Neuron (in vitro differentiated cells): ENCODE data around the gene NMNAT2.

Experiments
- H2AFZ ChIP-seq: one replicate; pipeline ENCODE4 v1.6.1; 2013; ENCODE audit warnings: low read depth, mild to moderate bottlenecking, inconsistent platforms, low read length, moderate library complexity
- H3K27me3 ChIP-seq: one replicate; pipeline ENCODE4 v1.6.1; 2013; ENCODE audit warnings: low read length; ENCODE audit not compliant: insufficient read depth
- H3K36me3 ChIP-seq: one replicate; pipeline ENCODE4 v1.6.1; 2013; ENCODE audit warnings: low read length; ENCODE audit not compliant: insufficient read depth
- H3K4me1 ChIP-seq: one replicate; pipeline ENCODE4 v1.6.1; 2013; ENCODE audit warnings: low read length; ENCODE audit not compliant: insufficient read depth
- H3K4me3 ChIP-seq: 2 replicates; pipeline ENCODE4 v1.5.1; 2013; ENCODE audit warnings: mild to moderate bottlenecking, low read length, moderate library complexity
- H3K9me3 ChIP-seq: one replicate; pipeline ENCODE4 v1.6.1; 2013; ENCODE audit warnings: low read length

The NMNAT2 gene

DNA sequence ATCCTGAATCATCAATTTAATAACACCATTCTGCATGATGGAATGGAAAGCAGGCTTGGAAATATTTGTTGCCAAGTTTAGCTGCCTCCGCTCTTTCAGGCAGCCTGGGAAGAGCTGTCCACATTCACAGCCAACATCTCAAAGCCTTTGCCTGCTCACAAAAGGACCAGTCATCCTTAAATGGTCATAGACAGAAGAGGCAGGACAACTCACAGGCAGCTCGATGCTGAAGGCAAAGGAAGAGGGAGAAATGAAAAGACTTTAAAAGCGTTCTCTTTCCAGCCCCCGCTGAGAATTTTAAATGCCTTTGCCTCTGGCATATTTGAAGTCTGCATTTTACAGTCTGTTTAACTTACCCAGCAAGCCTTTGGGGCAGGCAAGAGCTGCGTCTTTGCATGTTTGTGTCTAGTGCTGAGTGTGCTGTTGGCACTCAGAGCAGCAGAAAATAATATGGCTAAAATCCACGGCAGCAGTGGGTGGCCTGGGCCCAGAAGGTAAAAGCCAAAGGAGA is 68.9 kb downstream of the NMNAT2 start:
- H3K36me3 ChIP-seq: no peaks in the 10 kb centered on the region
- H3K4me3 ChIP-seq: peak overlapping the region; percentile 12
- H3K9me3 ChIP-seq: no peaks in the 10 kb centered on the region
- no peaks in the 10 kb centered on the region for H3K27me3 ChIP-seq
- H3K4me1 ChIP-seq: peaks cover 23% of the 10 kb centered on the region
- H2AFZ ChIP-seq: peak overlapping the region; percentile 11

DNA sequence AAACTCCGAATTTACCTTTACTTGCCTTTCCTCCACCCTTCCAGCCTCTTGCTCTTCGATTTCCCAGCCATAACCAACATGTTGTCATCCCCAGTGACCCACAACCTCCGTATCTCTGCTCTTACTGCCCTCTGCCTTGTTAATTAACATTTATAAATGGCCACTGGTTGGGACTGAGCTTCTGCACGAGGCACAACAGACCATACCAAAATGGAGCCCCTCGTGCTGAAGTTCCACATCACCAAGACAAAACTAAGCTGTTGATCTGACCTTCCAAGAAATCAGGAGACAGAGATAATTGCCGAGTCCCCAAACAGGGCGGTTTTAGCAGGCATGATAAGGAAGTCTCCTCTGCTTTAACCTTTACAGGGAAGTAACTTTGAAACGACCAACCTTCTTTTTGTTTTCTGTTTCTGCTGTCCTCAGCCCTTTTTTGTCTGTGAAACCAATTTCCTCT is 71.9 kb downstream of the NMNAT2 start:
- no peaks in the 10 kb centered on the region for H3K36me3 ChIP-seq
- H2AFZ ChIP-seq: no peak overlapping the region
- no peaks in the 10 kb centered on the region for H3K9me3 ChIP-seq
- H3K27me3 ChIP-seq: no peaks in the 10 kb centered on the region
- H3K4me1 ChIP-seq: peaks cover 22% of the 10 kb centered on the region
- H3K4me3 ChIP-seq: no peak overlapping the region

DNA sequence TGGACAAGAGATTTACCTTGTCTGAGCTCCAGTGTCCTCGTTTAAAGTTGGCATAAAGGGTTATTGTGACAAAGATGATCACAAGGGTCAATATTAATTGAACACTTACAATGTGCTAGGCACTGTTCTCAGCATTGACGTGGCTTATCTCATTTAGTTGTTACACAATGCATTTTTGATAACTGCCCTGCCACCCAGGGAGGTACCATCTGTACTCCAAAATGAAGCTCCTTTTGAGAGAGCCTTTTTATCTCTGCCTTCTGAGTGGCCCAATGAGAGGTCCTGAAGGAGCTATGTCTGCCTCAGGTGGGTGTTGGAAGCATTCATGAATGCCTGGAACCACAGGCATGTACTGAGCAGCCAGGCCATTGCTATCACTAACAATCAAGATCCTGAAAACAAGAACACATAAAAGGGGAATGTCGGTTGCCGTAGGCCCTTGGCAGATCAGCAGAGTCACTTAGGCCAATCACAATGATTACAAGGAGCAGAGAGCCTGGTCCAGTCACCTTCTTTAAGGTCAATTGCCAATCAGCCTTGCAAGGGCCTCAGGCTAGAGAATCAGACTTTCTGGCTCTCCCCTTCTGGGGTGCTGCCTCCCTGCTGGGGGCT is 78.5 kb downstream of the NMNAT2 start:
- peaks cover 4% of the 10 kb centered on the region for H3K4me1 ChIP-seq
- no peak overlapping the region for H3K4me3 ChIP-seq
- no peaks in the 10 kb centered on the region for H3K36me3 ChIP-seq
- H2AFZ ChIP-seq: no peak overlapping the region
- no peaks in the 10 kb centered on the region for H3K27me3 ChIP-seq
- H3K9me3 ChIP-seq: no peaks in the 10 kb centered on the region

DNA sequence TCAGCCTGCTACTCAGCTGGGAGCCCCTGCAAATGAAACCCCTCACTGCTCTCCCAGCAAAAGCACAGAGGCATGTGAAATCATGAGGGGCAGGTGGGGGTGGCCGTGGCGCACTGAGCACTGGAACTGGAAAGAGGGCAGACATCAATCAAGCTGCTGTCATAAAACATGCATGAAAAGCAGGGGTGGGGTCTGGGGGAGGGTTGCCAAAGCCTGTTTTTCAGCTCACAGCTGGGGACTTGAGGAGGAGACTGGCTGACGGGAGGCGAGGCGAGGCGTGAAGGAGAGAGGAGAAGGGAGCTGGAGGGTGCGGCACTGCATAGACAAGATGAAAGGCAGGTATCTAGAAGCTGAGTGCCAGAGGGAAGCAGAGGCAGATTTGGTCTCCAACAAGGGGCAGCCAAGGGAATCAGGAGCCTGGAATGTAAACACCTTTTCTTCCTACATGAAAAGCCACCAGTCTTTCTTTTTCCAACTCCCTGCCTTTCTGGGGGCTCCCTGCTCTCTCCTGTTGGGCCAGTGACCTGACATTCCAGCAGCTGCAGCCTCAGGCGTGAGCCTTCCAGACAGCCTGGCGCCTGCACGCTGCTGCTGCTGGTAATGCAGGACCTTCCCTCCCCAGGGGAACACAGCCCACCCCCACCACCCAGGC is 87.0 kb downstream of the NMNAT2 start:
- H3K4me1 ChIP-seq: peaks cover 19% of the 10 kb centered on the region
- peak overlapping the region; percentile 14 for H3K4me3 ChIP-seq
- H3K27me3 ChIP-seq: no peaks in the 10 kb centered on the region
- H3K36me3 ChIP-seq: no peaks in the 10 kb centered on the region
- peak overlapping the region; percentile 18 for H2AFZ ChIP-seq
- no peaks in the 10 kb centered on the region for H3K9me3 ChIP-seq

DNA sequence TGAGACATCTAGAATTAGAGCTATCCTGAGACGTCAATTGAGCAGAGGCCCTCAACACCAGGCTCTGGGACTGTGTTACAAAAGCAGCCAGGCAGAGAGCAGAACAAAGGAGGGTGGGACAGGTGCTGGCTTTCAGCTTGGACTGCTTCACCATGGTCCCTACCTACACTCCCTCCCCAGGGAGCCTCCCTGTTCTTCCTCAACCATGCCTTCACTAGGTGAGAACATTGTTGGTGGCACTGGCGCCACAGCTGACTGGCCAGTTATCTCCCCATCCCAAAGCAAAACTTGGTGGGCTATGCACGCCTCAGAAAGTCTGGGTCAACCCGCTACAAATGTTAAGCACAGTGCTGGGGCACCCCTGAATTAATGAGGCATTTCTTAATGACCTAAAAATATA is 87.8 kb downstream of the NMNAT2 start:
- Histone ChIP-seq H3K4me1 (peaks cover 19% of the 10 kb centered on the region), H2AFZ (peak overlapping the region; percentile 18), H3K9me3 (no peaks in the 10 kb centered on the region), H3K27me3 (no peaks in the 10 kb centered on the region), H3K4me3 (no peak overlapping the region), H3K36me3 (no peaks in the 10 kb centered on the region)

DNA sequence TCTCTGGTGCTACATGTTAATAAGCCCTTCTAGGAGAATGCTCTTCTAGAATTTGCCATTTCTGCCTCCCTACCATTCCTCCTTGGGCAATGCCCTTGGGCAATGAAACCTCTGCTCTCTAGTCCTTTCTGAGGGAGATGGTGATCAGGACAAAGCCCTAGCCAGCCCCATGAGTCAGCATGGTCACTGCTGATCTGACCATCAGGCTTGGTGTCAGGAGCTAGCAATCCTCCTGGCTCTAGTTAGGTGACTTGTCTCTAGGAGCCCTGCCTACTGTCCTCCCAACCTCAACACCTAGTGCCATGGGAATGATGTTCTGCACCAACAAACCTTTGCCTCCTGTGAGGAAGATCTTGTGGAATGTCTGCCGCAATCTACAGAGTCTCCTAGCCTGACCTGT is 89.8 kb downstream of the NMNAT2 start:
- Histone ChIP-seq H3K36me3 (no peaks in the 10 kb centered on the region), H3K9me3 (no peaks in the 10 kb centered on the region), H3K4me1 (peaks cover 19% of the 10 kb centered on the region), H2AFZ (no peak overlapping the region), H3K27me3 (no peaks in the 10 kb centered on the region), H3K4me3 (no peak overlapping the region)

DNA sequence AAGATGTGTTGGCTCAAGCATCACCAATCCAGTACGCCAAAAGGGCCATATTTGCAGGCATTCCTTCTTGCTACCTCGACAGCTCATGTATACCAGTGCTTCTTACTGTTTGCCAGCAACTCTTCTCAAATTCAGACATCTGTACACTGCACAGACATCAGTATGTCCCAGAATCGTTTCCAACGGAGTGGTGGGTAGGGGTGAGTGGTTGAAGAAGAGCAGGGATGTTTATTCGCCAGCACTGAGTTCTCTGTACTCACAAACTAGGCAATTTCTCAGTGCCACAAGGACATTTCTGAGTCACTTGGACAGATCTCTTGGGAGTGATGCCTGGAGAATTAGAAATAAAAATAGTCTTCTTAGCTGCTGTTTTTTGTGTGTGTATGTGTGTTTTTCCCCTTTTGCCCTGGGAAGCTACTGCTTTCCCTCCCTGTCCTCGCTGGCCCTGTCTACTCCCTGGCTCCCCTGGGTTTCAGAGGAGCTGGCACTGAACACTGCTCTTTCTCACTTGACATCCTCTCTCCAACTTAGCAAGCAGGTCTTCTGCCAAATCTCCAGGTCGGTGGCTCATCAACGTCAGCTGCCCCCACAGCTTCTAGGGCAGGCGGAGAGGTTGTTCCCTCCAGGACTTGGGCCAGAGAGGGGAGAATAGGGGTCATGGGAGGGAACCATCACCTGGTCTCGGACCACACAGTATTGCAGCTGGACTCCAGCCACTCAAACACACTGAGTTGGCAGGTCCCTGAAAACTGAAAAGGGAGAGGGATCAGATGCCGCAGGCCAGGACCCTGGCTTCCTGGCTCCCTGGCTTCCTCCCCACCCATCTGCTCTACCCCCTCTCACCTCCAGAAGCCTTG is 90.5 kb downstream of the NMNAT2 start:
- H2AFZ ChIP-seq: no peak overlapping the region
- no peak overlapping the region for H3K4me3 ChIP-seq
- no peaks in the 10 kb centered on the region for H3K9me3 ChIP-seq
- no peaks in the 10 kb centered on the region for H3K36me3 ChIP-seq
- H3K4me1 ChIP-seq: peaks cover 19% of the 10 kb centered on the region
- H3K27me3 ChIP-seq: no peaks in the 10 kb centered on the region

DNA sequence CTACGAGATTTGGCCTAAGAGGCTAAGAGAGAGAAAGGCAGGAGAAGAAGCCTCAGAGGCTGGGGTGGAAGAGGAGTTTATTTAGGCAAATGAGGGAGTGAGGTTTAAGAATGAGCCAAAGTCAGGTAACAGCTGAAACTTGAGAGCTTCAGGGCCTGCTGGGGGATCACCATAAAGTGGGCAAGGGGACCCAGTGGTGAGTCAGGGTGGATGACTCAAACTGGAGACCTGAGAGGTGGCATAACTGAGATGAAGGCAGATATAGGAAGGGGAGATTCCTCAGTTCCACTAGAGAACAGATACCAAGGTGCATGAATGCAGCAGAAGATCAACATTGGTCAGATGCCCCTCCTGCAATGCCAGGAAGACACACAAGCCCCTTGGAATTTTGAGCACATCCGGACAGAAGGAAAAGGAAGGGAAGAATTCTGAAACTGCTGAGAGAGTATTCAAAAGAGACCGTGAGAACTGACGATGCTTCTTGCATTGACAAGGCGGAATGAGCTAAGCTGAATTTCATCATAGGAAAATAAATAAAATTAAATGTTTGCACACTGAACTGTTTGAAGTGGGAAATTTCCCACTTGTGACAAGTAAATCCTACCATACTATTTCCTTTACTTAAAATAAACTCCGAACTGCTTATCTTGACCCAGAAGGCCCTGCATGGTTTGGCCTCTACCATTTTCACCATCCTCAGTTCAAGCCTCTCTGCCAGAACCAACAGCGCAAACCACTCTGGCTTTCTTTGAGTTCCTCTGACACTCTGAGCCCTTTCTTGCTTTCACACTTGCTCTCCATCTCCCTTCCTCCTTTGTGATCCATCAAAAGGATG is 94.1 kb downstream of the NMNAT2 start:
- no peak overlapping the region for H2AFZ ChIP-seq
- no peak overlapping the region for H3K4me3 ChIP-seq

DNA sequence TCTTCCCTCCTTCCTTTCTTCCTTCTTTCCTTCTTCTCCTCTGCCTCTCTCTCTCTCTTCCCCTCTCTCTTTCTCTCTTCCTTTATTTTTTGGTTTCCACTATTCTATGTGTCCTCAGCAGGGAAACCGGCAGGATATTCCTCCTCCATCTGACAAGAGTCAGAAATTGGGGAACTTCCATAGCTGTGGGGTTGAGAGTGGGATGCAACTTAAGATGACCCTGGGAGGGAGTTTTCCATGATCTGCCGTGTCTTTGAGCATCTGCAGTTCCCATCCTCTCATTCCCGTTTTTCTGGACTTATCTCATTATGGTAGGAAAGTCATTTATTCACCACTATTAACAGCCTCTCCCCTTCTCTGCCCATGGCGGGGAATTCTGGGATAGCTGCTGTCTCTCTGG is 98.6 kb downstream of the NMNAT2 start:
- no peaks in the 10 kb centered on the region for H3K36me3 ChIP-seq
- no peaks in the 10 kb centered on the region for H3K9me3 ChIP-seq
- no peak overlapping the region for H2AFZ ChIP-seq
- H3K4me1 ChIP-seq: peaks cover 8% of the 10 kb centered on the region
- H3K4me3 ChIP-seq: no peak overlapping the region
- H3K27me3 ChIP-seq: no peaks in the 10 kb centered on the region

More for the DNA sequence above, 94.1 kb downstream of the NMNAT2 start:
- Histone ChIP-seq H3K27me3 (no peaks in the 10 kb centered on the region), H3K36me3 (no peaks in the 10 kb centered on the region), H3K4me1 (no peaks in the 10 kb centered on the region), H3K9me3 (no peaks in the 10 kb centered on the region)

DNA sequence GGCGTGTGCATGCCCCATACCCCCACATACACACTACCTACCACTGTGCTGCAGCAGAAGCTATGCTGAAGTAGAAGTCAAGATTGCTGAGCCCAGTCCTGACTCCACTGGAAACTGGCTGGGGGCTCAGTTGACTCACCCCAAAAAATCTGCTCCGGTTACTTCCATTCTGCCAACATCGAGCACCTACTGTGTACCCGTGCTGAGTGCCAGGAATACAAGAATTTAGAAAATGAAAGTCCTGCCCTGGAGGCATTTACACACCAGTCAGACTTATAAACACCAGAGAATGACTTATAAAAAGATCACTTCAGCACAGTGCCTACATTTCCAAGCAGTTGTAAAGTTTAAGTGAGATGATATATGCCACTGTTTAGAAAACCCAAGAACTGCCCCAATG is 99.1 kb downstream of the NMNAT2 start:
- Histone ChIP-seq H3K27me3 (no peaks in the 10 kb centered on the region), H2AFZ (no peak overlapping the region), H3K36me3 (no peaks in the 10 kb centered on the region), H3K4me1 (peaks cover 8% of the 10 kb centered on the region), H3K4me3 (no peak overlapping the region), H3K9me3 (no peaks in the 10 kb centered on the region)

DNA sequence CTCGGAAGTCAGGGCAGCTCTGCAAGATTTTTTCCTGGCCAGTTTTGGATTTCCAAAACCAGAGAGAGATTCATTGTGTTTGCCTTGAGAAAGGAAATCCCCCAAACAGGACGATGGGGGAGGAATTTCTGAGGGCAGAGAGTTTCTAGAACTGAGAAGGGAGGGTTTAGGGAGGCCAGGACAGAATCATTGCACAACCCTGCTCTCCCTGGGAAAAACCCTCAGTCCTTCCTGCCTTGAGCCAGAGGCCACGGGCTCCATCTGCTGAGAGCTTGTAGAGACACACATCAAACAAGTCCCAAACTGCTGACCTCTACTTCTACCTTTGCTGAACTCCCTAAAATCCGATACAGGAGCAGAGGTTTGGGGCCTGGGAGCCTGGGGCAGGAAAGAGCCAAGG is 99.7 kb downstream of the NMNAT2 start:
- Histone ChIP-seq H3K4me1 (peaks cover 8% of the 10 kb centered on the region), H3K36me3 (no peaks in the 10 kb centered on the region), H3K27me3 (no peaks in the 10 kb centered on the region), H3K9me3 (no peaks in the 10 kb centered on the region), H2AFZ (no peak overlapping the region), H3K4me3 (no peak overlapping the region)

DNA sequence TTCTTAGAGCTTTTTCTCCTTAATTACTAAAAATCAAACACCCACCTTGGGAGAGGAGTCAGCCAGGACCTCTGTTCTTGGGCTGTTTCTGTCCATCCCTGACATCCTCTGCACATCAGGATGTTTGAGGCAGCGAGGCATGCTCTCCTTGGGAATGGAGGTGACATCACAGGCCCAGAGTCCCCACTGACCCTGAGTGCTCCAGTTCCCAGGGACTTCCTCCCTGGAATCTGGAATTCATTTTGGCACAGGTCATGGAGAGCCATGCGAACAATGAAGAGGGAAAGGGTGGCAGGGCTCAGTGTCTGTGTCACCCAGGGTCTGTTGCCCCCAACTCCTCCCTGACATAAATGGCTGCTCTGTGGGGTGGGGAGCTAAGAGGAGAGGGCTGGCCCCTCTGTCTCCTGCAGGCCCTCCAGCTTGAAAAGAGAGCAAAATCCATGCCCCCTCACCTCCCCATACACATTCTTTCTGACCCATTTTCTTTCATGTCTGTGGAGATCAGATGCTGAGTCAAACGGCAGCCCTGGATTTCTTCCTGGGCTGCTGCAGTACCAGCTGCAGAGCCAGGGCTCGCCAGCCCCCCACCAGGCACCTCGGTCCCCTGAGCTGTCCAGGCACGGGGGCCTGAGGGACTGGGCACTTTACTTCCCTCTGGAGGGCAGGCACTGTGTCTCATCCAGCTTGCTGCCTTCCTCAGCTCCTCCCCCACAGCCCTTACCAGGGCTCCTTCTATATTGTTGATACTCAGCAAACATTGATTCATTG is 102.0 kb downstream of the NMNAT2 start:
- Histone ChIP-seq H3K27me3 (no peaks in the 10 kb centered on the region), H3K4me3 (no peak overlapping the region), H3K36me3 (no peaks in the 10 kb centered on the region), H2AFZ (no peak overlapping the region), H3K4me1 (peaks cover 8% of the 10 kb centered on the region), H3K9me3 (no peaks in the 10 kb centered on the region)
